ENCODE results near the gene CACNA1F. TPM values are rescaled to one million over a fixed set of nuclear protein-coding genes. Genes with fewer than 3 reads are reported as not detected.

The CACNA1F gene
- total RNA-seq, 1 experiment from 2014 or later = not detected

GRCh38 chrX:49247916-49248811 is 15.0 kb upstream of the CACNA1F start:
- no TSS peak for BruUV-seq (replicated peaks)
- intact Hi-C loops (cut with micrococcal nuclease; ENCODE audit: unreplicated experiment) = no loop called here
- no peak for DNase-seq (ENCODE audit: low spot score)
- CTCF ChIA-PET = no interaction called here
- no peaks in the 10 kb centered on the region for H3K27me3 ChIP-seq (replicated peaks; ENCODE audit: insufficient read depth, low read depth, low read length, poor library complexity)
- H3K27ac ChIP-seq (ENCODE audit: low read depth, low read length, poor library complexity, severe bottlenecking) = no peak overlapping the region
- no peaks in the 10 kb centered on the region for H3K9me3 ChIP-seq (ENCODE audit: low read depth, low read length, poor library complexity, severe bottlenecking)
- no peaks in the 10 kb centered on the region for H3K36me3 ChIP-seq (ENCODE audit: insufficient read depth, low read length, poor library complexity, severe bottlenecking)
- TF ChIP-seq CTCF (conservative IDR thresholded peaks at IDR 0.05; ENCODE audit: low read depth, low read length) = no peak
- TF ChIP-seq EZH2 (IDR thresholded peaks at IDR 0.05; ENCODE audit: borderline replicate concordance, low read depth, low read length, poor library complexity, severe bottlenecking) = no peak
- no peaks in the 10 kb centered on the region for H3K4me1 ChIP-seq (ENCODE audit: insufficient read depth, low read length, poor library complexity, severe bottlenecking)
- no peak overlapping the region for H3K4me3 ChIP-seq (ENCODE audit: low read depth, low read length, poor library complexity, severe bottlenecking)
- POLR2A ChIA-PET (ENCODE audit: low non-redundant PET) = no interaction called here

- no peak overlapping the region for H3K27ac ChIP-seq (ENCODE audit: low read depth, low read length, poor library complexity, severe bottlenecking)
- CTCF ChIA-PET = no interaction called here
- no peak for DNase-seq (ENCODE audit: low spot score)
- no peaks in the 10 kb centered on the region for H3K4me1 ChIP-seq (ENCODE audit: insufficient read depth, low read length, poor library complexity, severe bottlenecking)
- no peak overlapping the region for H3K4me3 ChIP-seq (ENCODE audit: low read depth, low read length, poor library complexity, severe bottlenecking)
- POLR2A ChIA-PET (ENCODE audit: low non-redundant PET) = no interaction called here
- no TSS peak for BruUV-seq (replicated peaks)
- TF ChIP-seq EZH2 (IDR thresholded peaks at IDR 0.05; ENCODE audit: borderline replicate concordance, low read depth, low read length, poor library complexity, severe bottlenecking) = no peak
- no peak for TF ChIP-seq CTCF (conservative IDR thresholded peaks at IDR 0.05; ENCODE audit: low read depth, low read length)
- intact Hi-C loops (cut with micrococcal nuclease; ENCODE audit: unreplicated experiment) = no loop called here
- H3K27me3 ChIP-seq (replicated peaks; ENCODE audit: insufficient read depth, low read depth, low read length, poor library complexity) = no peaks in the 10 kb centered on the region
- no peaks in the 10 kb centered on the region for H3K36me3 ChIP-seq (ENCODE audit: insufficient read depth, low read length, poor library complexity, severe bottlenecking)
- H3K9me3 ChIP-seq (ENCODE audit: low read depth, low read length, poor library complexity, severe bottlenecking) = no peaks in the 10 kb centered on the region
Observed at GRCh38 chrX:49247346-49247745, 14.2 kb upstream of the CACNA1F start.

- ChIA-PET CTCF (no interaction called here), POLR2A (ENCODE audit: low non-redundant PET) (no interaction called here)
- Histone ChIP-seq H3K27ac (ENCODE audit: low read depth, low read length, poor library complexity, severe bottlenecking) (no peak overlapping the region), H3K9me3 (ENCODE audit: low read depth, low read length, poor library complexity, severe bottlenecking) (no peaks in the 10 kb centered on the region), H3K27me3 (replicated peaks; ENCODE audit: insufficient read depth, low read depth, low read length, poor library complexity) (no peaks in the 10 kb centered on the region), H3K4me1 (ENCODE audit: insufficient read depth, low read length, poor library complexity, severe bottlenecking) (no peaks in the 10 kb centered on the region), H3K36me3 (ENCODE audit: insufficient read depth, low read length, poor library complexity, severe bottlenecking) (no peaks in the 10 kb centered on the region), H3K4me3 (ENCODE audit: low read depth, low read length, poor library complexity, severe bottlenecking) (no peak overlapping the region)
- DNase-seq (ENCODE audit: low spot score) = no peak
- TF ChIP-seq CTCF (conservative IDR thresholded peaks at IDR 0.05; ENCODE audit: low read depth, low read length) (no peak), EZH2 (IDR thresholded peaks at IDR 0.05; ENCODE audit: borderline replicate concordance, low read depth, low read length, poor library complexity, severe bottlenecking) (no peak)
- intact Hi-C loops (cut with micrococcal nuclease; ENCODE audit: unreplicated experiment) = no loop called here
- no TSS peak for BruUV-seq (replicated peaks)
Observed at GRCh38 chrX:49246541-49246940, 13.4 kb upstream of the CACNA1F start.

Measured in A673 (cell line).